RWPE2 (cell line): ENCODE data around the gene PAPLN.

Source experiments
- ATAC-seq: fragments of 200-7000 bp; cut with Tn5 transposase; 3 replicates; pipeline ENCODE4 v1.9.1; 2021; ENCODE audit warnings: low read depth
- DNase-seq: peaks from one replicate; pipeline ENCODE4 v3.0.0-alpha.2; 2020; ENCODE audit warnings: low spot score
- H3K27ac ChIP-seq: fragments of 450-650 bp; 2 replicates; pipeline ENCODE4 v1.5.1; 2017; ENCODE audit warnings: mild to moderate bottlenecking; ENCODE audit not compliant: poor library complexity, severe bottlenecking
- H3K27me3 ChIP-seq: fragments of 250-450 bp; sonication (Bioruptor Pico); 2 replicates; pipeline ENCODE4 v1.5.1; 2021; ENCODE audit warnings: mild to moderate bottlenecking, moderate library complexity; ENCODE audit not compliant: insufficient read depth, poor library complexity, severe bottlenecking
- H3K36me3 ChIP-seq: fragments of 250-450 bp; sonication (Bioruptor Pico); 2 replicates; pipeline ENCODE4 v1.5.1; 2020; ENCODE audit warnings: low read depth, mild to moderate bottlenecking, moderate library complexity
- H3K4me1 ChIP-seq: fragments of 250-450 bp; sonication (Bioruptor Pico); 2 replicates; pipeline ENCODE4 v1.5.1; 2021; ENCODE audit warnings: mild to moderate bottlenecking, moderate library complexity; ENCODE audit not compliant: insufficient read depth, poor library complexity, severe bottlenecking
- H3K4me3 ChIP-seq: fragments of 250-450 bp; sonication (Bioruptor Pico); 2 replicates; pipeline ENCODE4 v1.5.1; 2021; ENCODE audit warnings: mild to moderate bottlenecking, moderate library complexity; ENCODE audit not compliant: severe bottlenecking
- H3K9me3 ChIP-seq: fragments of 250-450 bp; sonication (Bioruptor Pico); 2 replicates; pipeline ENCODE4 v1.5.1; 2021; ENCODE audit warnings: mild to moderate bottlenecking, moderate library complexity; ENCODE audit not compliant: severe bottlenecking
- TF ChIP-seq, protein P1 (sequence below): fragments of 450-650 bp; IDR thresholded peaks from one replicate; pipeline ENCODE4 v1.5.1; 2017; ENCODE audit warnings: mild to moderate bottlenecking, moderate library complexity; ENCODE audit not compliant: poor library complexity, severe bottlenecking

The PAPLN gene

GRCh38 chr14:73234586-73235394, 2.5 kb upstream of the PAPLN start:
- Histone ChIP-seq H3K4me1 (peaks cover 15% of the 10 kb centered on the region), H3K9me3 (no peaks in the 10 kb centered on the region), H3K4me3 (no peak overlapping the region), H3K27ac (no peak overlapping the region), H3K27me3 (peaks cover 52% of the 10 kb centered on the region), H3K36me3 (no peaks in the 10 kb centered on the region)
- DNase-seq (no peak), ATAC-seq (no peak)
- TF ChIP-seq, protein P1, sequence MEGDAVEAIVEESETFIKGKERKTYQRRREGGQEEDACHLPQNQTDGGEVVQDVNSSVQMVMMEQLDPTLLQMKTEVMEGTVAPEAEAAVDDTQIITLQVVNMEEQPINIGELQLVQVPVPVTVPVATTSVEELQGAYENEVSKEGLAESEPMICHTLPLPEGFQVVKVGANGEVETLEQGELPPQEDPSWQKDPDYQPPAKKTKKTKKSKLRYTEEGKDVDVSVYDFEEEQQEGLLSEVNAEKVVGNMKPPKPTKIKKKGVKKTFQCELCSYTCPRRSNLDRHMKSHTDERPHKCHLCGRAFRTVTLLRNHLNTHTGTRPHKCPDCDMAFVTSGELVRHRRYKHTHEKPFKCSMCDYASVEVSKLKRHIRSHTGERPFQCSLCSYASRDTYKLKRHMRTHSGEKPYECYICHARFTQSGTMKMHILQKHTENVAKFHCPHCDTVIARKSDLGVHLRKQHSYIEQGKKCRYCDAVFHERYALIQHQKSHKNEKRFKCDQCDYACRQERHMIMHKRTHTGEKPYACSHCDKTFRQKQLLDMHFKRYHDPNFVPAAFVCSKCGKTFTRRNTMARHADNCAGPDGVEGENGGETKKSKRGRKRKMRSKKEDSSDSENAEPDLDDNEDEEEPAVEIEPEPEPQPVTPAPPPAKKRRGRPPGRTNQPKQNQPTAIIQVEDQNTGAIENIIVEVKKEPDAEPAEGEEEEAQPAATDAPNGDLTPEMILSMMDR: no peak

DNA sequence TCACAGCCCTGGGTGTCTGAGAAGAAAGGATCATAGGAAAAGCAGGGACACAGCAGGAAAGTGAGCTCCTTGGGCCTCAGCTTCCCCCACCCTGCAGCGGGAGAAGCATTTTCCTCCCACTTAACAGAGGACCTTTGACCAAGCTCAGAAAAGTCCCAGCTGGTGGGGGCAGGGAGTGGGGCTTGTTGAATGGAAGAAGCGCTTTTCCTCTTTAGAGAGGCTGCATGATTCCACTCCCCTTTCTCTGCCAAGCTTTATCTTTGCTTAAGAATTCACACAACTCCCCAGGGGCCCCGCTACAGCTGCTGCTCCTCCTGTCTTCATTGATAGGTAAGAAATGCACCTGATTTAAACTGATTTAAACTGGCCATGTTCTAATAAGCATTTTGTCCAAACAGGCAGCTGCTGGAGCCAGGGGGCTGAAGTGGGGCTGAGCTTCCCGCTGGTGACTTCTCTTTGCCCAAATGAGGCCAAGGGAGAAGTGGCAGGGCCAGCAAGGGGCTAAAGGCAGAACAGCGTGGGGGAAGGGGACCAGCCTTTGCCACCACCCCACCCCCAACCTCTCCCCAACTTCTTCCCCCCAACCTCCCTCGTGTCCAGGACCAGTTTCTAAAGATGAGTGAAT, 1.7 kb upstream of the PAPLN start:
- Histone ChIP-seq H3K4me3 (no peak overlapping the region), H3K36me3 (no peaks in the 10 kb centered on the region), H3K27ac (no peak overlapping the region), H3K9me3 (no peaks in the 10 kb centered on the region), H3K4me1 (peaks cover 15% of the 10 kb centered on the region), H3K27me3 (peaks cover 59% of the 10 kb centered on the region)
- ATAC-seq (no peak), DNase-seq (no peak)
- TF ChIP-seq, protein P1: no peak

DNA sequence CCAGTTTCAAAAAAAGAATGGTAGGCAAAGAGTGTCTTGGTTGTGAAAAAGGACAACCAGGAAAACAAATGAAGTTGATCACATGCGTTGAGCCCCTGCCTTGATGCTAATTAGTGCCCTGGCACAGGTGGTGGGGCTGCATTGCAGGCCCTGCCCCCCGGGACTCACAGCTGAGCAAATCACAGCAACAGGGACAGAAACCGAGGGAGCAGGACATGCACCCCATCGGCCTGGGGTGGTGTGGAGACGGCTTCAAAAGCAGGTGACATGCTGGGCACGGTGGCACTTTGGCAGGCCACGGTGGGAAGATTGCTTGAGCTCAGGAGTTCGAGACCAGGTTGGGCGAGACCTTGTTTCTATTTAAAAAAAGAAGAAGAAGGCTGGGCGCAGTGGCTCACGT, 1.1 kb upstream of the PAPLN start:
- Histone ChIP-seq H3K4me1 (peaks cover 15% of the 10 kb centered on the region), H3K36me3 (no peaks in the 10 kb centered on the region), H3K4me3 (no peak overlapping the region), H3K27ac (no peak overlapping the region), H3K27me3 (peaks cover 59% of the 10 kb centered on the region), H3K9me3 (no peaks in the 10 kb centered on the region)
- DNase-seq (peak; percentile 29), ATAC-seq (no peak)
- TF ChIP-seq, protein P1: no peak

DNA sequence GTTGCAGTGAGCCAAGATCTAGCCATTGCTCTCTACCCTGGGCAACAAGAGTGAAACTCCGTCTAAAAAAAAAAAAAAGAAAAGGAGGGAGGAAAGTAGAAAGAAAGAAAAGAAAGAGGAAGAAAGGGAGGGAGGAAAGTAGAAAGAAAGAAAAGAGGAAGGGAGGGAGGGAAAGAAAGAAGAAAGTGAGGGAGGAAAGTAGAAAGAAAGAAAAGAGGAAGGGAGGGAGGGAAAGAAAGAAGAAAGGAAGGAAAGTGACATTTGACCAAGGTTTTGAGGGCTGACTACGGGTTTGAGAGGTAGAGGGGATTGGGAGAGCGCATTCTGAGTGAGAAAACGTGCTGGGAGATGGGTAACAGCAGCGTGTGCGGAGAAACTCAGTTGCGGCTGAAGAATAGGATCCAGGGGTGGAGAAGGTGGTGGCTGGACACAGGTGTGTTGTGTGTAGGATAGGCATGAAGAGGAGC, 521 bp upstream of the PAPLN start:
- no peak overlapping the region for H3K27ac ChIP-seq
- H3K9me3 ChIP-seq: no peaks in the 10 kb centered on the region
- DNase-seq (no peak), ATAC-seq (no peak)
- H3K4me1 ChIP-seq: peaks cover 15% of the 10 kb centered on the region
- TF ChIP-seq, protein P1: no peak
- H3K27me3 ChIP-seq: peaks cover 59% of the 10 kb centered on the region
- H3K4me3 ChIP-seq: no peak overlapping the region
- H3K36me3 ChIP-seq: no peaks in the 10 kb centered on the region
